Breast epithelium (tissue), 3 donors: ENCODE measurements around the gene PRKN.

ENCODE experiments used
- CTCF ChIP-seq, 3 donors: fragments of 450-650 bp; IDR thresholded peaks; one replicate each; pipeline ENCODE4 v1.5.1; 2016 to 2017; ENCODE audit warnings: antibody characterized with exemption in 3 of 3, mild to moderate bottlenecking in 3 of 3, moderate library complexity in 3 of 3
- POLR2A ChIP-seq: fragments of 450-650 bp; IDR thresholded peaks from one replicate; pipeline ENCODE4 v1.6.1; 2016; ENCODE audit warnings: antibody characterized with exemption, mild to moderate bottlenecking, moderate library complexity
- POLR2AphosphoS5 ChIP-seq, 3 donors: sonication (generic); formaldehyde crosslinking; IDR thresholded peaks; one replicate each; pipeline ENCODE4 v1.6.1; 2017; ENCODE audit warnings: antibody characterized with exemption in 3 of 3

- TF ChIP-seq CTCF (IDR thresholded peaks at IDR 0.05) (no peak), POLR2A (no peak), POLR2AphosphoS5 (IDR thresholded peaks at IDR 0.05) (no peak)
Observed at GRCh38 chr6:161414707-161415106, 1312.9 kb downstream of the PRKN start.
